Measurements from ENCODE around the gene MAJIN.

DNA sequence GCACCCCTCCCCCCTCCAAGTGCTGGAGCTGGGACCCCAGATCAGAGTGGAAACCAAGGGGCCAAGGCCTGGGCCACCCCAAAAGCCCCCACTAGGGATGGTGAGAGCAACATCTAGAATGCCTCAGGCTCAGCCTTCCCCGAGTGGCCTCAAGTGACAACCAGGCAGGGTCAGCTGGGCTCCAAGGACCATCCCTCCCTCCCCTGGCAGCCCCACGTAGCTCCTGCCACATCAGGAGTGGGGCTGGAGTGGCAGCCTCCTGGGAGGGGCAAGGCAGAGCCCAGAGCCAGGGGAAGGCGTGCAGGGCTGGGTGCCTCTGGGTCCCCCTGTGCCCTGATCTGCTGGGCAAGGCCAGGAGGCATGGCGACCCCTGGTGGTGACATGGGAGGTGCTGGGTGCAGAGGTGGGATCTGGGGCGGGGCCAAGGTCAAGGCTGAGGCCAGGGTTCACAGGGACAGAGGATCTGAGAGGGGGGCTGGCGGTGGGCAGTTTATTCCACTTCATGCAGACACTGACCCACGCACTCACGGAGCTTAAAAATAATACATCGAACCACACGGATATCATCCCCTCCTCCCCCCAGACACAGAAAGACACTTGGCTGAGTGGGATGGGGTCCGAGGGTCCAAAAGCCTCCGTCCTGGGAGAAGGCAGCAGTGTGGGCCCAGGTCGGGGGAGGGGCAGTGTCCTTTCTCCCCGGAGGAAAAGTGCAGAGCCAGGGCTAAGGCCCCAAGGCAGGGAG, 77.7 kb downstream of the MAJIN start:
- TF ChIP-seq POLR2A (IDR thresholded peaks at IDR 0.05): no peak
- TF ChIP-seq, protein P1, sequence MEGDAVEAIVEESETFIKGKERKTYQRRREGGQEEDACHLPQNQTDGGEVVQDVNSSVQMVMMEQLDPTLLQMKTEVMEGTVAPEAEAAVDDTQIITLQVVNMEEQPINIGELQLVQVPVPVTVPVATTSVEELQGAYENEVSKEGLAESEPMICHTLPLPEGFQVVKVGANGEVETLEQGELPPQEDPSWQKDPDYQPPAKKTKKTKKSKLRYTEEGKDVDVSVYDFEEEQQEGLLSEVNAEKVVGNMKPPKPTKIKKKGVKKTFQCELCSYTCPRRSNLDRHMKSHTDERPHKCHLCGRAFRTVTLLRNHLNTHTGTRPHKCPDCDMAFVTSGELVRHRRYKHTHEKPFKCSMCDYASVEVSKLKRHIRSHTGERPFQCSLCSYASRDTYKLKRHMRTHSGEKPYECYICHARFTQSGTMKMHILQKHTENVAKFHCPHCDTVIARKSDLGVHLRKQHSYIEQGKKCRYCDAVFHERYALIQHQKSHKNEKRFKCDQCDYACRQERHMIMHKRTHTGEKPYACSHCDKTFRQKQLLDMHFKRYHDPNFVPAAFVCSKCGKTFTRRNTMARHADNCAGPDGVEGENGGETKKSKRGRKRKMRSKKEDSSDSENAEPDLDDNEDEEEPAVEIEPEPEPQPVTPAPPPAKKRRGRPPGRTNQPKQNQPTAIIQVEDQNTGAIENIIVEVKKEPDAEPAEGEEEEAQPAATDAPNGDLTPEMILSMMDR (IDR thresholded peaks at IDR 0.05): peak; percentile 72 to 89 (median 79)
- TF ChIP-seq POLR2AphosphoS5 (IDR thresholded peaks at IDR 0.05): no peak

Data from prostate gland (tissue), 2 donors.